Left ventricle myocardium inferior (tissue), 1 donor: ENCODE measurements around the gene SEMA6A. TPM values are rescaled to one million over a fixed set of nuclear protein-coding genes. Genes with fewer than 3 reads are reported as not detected.

ENCODE experiments used
- DNase-seq: peaks from one replicate; pipeline ENCODE4 v3.0.0-alpha.2; 2020
- H3K27ac ChIP-seq: fragments of 200-600 bp; replicated peaks from 2 replicates; pipeline ENCODE4 v1.8.0; 2021
- H3K27me3 ChIP-seq: fragments of 200-600 bp; 2 replicates; pipeline ENCODE4 v1.8.0; 2021; ENCODE audit warnings: low read depth
- H3K36me3 ChIP-seq: fragments of 200-600 bp; 2 replicates; pipeline ENCODE4 v1.8.0; 2021
- H3K4me1 ChIP-seq: fragments of 200-600 bp; 2 replicates; pipeline ENCODE4 v1.8.0; 2021
- H3K4me3 ChIP-seq: fragments of 200-600 bp; 2 replicates; pipeline ENCODE4 v1.8.0; 2021; ENCODE audit warnings: mild to moderate bottlenecking, moderate library complexity
- H3K9me3 ChIP-seq: fragments of 200-600 bp; replicated peaks from 2 replicates; pipeline ENCODE4 v1.8.0; 2021
- CTCF ChIP-seq: fragments of 200-600 bp; IDR thresholded peaks from 2 replicates; pipeline ENCODE4 v1.8.0; 2021; ENCODE audit warnings: antibody characterized with exemption, mild to moderate bottlenecking, borderline replicate concordance
- intact Hi-C: fragments of 100-400 bp; cut with micrococcal nuclease; formaldehyde crosslinking; loops from one replicate; pipeline ENCODE4 v1.11.0; 2022
- total RNA-seq: library from RNA; stranded (reverse); fragmentation: NEBNext Ultra II Directional; extraction: Animal tissue kit (Norgen Biotek cat#: 25700); gene quantifications from one replicate; pipeline ENCODE4 v1.2.1, GENCODE V29; 2021
- donor health status: DM: no; HTN: yes; CAD: no; lungs with severe emphysema.

The SEMA6A gene
- total RNA-seq, 1 donor from 2014 or later = 6.3 TPM

GRCh38 chr5:116559239-116559638 is 15.4 kb downstream of the SEMA6A start:
- no peak for TF ChIP-seq CTCF
- intact Hi-C loops = no loop called here

GRCh38 chr5:116557669-116558271 is 16.9 kb downstream of the SEMA6A start:
- H3K9me3 ChIP-seq = no peaks in the 10 kb centered on the region
- H3K36me3 ChIP-seq = no peaks in the 10 kb centered on the region
- no peak overlapping the region for H3K27ac ChIP-seq
- no peak overlapping the region for H3K4me3 ChIP-seq
- no peaks in the 10 kb centered on the region for H3K27me3 ChIP-seq
- peaks cover 27% of the 10 kb centered on the region for H3K4me1 ChIP-seq
- DNase-seq = no peak
- intact Hi-C loops = no loop called here
- TF ChIP-seq CTCF = peak; percentile 72

More at GRCh38 chr5:116559239-116559638, 15.4 kb downstream of the SEMA6A start:
- no peaks in the 10 kb centered on the region for H3K9me3 ChIP-seq
- no peak overlapping the region for H3K27ac ChIP-seq
- peaks cover 23% of the 10 kb centered on the region for H3K4me1 ChIP-seq
- no peak overlapping the region for H3K4me3 ChIP-seq
- no peaks in the 10 kb centered on the region for H3K36me3 ChIP-seq
- H3K27me3 ChIP-seq = no peaks in the 10 kb centered on the region
- no peak for DNase-seq

GRCh38 chr5:116554764-116555163 is 19.9 kb downstream of the SEMA6A start:
- DNase-seq = no peak
- no peaks in the 10 kb centered on the region for H3K9me3 ChIP-seq
- intact Hi-C loops = no loop called here
- no peak overlapping the region for H3K27ac ChIP-seq
- no peaks in the 10 kb centered on the region for H3K27me3 ChIP-seq
- peaks cover 23% of the 10 kb centered on the region for H3K4me1 ChIP-seq
- no peak overlapping the region for H3K4me3 ChIP-seq
- no peak for TF ChIP-seq CTCF
- no peaks in the 10 kb centered on the region for H3K36me3 ChIP-seq

GRCh38 chr5:116553366-116553765 is 21.3 kb downstream of the SEMA6A start:
- Histone ChIP-seq H3K36me3 (no peaks in the 10 kb centered on the region), H3K4me1 (peaks cover 23% of the 10 kb centered on the region), H3K27me3 (no peaks in the 10 kb centered on the region), H3K4me3 (no peak overlapping the region), H3K27ac (no peak overlapping the region), H3K9me3 (no peaks in the 10 kb centered on the region)
- no peak for DNase-seq
- TF ChIP-seq CTCF = no peak
- intact Hi-C loops = no loop called here

- intact Hi-C loops = no loop called here
- Histone ChIP-seq H3K4me3 (no peak overlapping the region), H3K27me3 (no peaks in the 10 kb centered on the region), H3K36me3 (peaks cover 11% of the 10 kb centered on the region), H3K4me1 (peaks cover 19% of the 10 kb centered on the region), H3K27ac (no peak overlapping the region), H3K9me3 (peaks cover 19% of the 10 kb centered on the region)
- DNase-seq = no peak
- TF ChIP-seq CTCF = no peak
These were observed 24.5 kb downstream of the SEMA6A start for GRCh38 chr5:116550082-116550481.
